Activated T-helper 9 cell treated with anti-CD3 and anti-CD28 coated beads, Interleukin-2, amount 50 U/mL, for 16 hours (primary cell): Measurements from ENCODE around the gene GDI2.
"Not testable (repeated sequence)": the region's sequence is repeated elsewhere in the genome, so short reads cannot be mapped to it uniquely, and the experiment has no call there.

Source experiments
- DNase-seq: peaks from one replicate; pipeline ENCODE4 v3.0.0-alpha.2; 2020; ENCODE audit warnings: low read depth

The GDI2 gene

DNA sequence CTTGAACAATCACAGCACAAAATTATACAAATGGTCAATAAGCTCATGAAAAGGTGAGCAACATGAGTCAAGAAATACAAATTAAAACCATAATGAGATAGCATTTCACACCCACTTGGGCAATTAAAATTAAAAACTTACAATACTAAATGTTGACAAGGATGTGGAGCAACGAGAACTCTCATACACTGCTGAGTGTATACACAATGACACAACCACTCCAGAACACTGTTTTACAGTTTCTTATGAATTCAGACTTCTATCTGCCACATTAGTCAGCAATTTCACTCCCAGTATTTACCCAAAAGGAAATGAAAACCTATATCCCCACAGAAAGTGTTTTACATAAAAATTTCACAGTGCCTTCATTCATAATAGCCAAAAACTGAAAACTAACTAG lies 31.1 kb downstream of the GDI2 start:
- no peak for DNase-seq

DNA sequence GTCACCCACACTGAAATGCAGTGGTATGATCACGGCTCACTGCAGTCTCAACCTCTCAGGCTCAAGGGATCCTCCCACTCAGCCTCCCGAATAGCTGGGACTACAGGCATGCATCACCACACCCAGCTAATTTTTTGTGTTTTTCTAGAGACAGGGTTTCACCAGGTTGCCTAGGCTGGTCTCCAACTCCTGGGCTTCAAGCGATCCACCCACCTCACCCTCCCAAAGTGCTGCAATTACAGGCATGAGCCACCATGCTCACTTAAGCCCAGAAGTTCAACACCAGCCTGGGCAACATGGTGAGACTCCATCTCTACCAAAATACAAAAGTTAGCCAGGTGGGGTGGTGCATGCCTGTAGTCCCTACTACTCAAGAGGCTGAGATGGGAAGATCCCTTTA lies 33.5 kb downstream of the GDI2 start:
- DNase-seq, result no peak

DNA sequence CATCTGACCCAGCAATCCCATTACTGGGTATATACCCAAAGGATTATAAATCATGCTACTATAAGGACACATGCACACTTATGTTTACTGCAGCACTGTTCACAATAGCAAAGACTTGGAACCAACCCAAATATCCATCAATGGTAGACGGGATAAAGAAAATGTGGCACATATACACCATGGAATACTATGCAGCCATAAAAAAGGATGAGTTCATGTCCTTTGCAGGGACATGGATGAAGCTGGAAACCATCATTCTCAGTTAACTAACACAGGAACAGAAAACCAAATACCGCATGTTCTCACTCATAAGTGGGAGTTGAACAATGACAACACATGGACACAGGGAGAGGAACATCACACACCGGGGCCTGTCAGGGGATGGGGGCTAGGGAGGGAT lies 35.5 kb downstream of the GDI2 start:
- DNase-seq, result not testable (repeated sequence)

DNA sequence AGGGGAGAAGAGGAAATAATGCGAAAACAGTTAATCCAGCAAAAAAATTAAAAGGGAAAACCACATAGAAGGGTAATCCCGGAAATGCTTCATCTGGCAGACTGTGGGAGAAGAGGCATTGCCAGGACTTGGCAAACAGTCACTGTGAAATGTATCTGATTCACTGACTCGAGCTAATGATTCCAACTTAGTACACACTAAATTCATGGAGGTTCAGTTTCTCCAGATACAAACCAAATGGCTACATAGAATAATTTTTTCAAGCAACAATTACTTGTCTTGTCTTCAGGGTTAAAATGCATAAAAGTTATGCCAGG lies 36.4 kb downstream of the GDI2 start:
- DNase-seq, result no peak

DNA sequence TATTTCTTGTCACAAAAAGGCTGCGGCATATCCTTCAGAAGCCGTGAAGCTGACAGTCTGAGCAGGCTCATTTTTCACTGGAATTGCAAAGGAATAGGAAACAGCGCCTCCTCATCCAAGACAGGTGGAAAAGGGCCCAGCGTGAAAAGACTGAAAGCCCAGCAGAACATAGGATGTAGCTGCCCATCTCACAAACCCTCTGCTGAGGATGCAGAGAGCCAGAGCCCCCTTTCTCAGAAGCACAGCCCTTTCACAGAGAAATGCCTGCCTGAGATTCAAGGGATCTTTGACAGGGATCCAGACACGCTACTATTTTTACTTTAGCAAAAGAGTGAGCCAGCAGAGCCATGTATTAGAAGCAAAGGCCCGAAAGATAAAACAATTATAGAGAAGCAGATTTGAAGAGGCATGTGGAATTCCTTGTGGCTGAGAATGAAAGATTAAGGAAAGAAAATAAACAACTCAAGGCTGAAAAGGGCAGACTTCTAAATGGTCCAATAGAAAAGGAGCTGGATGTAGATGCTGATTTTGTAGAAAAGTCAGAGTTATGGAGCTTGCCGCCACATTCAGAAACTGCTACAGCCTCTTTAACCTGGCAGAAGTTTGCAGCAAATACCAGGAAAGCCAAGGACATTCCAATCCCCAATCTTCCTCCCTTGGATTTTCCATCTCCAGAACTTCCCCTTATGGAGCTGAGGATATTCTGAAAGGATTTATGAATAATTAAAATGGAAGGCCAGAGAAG lies 36.9 kb downstream of the GDI2 start:
- no peak for DNase-seq

DNA sequence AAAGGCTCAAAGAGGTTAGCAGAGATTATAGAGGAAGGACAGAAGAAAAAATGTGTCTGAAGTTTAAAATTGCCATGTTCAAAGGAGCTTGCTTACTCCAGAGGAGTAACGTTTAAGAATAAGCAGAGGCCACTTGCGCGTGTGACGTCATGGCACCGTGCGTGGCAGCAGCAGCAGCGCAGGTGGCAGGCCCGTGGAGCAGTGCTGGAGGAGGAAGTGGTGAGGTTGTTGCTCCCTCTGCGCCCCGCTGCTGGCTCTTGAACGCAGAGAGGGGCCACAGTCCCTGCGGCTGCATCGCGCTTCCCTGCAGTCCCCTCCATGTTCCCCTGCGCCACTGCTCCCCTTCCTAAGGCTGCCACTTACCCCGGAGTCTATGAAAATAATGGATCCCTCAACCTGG lies 37.5 kb downstream of the GDI2 start:
- DNase-seq, result peak; percentile 61

DNA sequence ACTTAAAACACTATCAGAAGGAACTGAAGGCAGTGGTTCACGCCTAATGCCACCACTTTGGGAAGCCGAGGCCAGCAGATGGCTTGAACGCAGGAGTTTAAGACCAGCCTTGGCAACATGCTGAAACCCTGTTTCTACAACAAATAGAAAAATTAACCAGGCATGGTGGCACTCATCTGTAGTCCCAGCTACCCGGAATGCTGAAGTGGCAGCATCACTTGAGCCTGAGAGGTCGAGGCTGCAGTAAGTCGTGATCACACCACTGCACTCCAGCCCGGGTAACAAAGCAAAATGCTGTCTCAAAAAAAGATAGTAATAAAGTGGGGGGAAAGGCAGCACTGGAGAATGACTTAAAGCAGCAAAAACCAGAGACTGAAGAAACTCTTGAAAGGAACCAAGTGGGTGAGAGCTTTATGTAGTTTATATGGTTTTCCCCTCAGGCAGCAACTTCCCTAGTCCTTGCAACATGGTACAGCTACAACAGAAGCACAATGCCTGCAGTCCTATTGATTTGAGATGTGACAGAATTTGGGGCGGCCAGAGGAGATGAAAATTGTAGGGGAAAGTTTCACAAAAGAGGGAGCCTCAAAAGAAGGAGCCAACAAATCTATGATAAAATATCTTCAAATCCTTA lies 38.1 kb downstream of the GDI2 start:
- DNase-seq, result no peak

DNA sequence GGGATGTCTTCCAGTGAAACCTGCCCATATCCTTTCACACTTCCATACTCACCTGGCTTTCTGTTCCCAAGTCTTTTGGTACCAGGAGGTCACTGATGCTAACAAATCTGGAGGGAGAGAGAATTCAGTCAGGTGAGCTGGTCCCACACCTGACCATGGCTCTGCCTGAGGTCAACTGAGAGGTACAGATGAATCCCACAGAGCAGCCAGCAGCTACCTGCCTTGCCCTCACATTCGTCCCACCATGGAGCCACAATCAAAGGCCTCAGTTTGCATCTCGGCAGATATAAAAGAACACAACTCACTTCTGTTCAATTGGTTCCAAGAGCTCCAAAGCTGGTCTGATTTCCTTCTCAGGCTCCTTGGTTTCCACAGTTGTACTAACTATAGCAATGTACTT lies 47.0 kb downstream of the GDI2 start:
- DNase-seq, result no peak

DNA sequence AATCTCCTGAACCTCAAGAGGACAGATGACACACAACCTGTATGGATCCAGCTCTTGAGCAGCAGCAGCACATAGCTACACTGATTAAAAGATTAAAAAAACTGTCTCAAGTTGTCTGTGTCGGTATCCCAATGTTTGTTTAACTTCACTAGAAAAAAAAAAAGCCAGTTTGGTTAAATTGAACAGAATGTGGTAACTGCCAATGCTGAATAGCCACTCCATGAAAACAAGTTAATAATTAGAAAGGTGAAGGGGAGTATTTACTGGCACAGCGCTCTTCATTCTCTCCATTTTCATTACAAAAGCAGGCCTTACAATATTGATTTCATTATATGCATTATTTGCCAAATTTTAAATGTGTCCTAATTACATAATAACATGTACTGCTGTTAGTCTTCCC lies 47.6 kb downstream of the GDI2 start:
- DNase-seq, result no peak

DNA sequence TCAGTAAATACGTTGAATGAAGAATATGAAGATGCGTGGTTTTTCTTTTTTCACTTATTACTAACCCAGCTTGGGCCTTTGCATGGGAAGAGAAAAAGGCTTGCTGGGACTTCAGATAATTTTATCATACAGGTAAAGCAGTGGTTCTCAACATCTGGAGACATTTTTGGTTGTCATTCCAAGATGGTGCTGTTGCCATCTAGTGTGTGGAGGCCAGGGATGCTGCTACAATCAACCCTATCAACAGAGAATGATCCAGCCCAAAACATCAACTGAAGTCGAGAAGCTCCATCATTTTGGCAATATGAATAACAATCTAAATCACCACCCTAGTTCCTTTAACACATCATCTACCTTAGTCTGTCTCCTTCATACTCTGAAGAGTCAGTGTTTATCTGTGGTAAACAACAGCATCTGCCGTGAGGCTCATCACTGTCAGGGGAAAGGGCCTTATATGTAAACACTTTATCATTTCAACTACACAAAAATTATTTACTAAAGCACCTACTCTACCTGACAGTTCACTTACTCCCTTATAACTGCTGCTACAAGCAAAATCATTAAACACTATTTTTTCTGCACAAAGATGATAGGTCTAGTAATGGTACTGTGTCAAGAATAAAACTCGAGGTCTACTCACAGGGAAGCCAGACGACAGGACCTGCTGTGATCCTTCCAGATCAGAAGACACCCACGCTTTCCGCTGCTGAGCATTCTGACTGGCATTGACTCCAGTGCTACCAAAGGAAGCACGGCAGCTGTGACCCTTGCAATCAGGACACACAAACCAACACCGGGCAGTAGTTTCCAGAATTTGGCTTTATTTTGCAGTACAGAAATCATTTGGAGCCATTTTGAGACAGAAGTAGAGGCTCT lies 48.6 kb downstream of the GDI2 start:
- no peak for DNase-seq

DNA sequence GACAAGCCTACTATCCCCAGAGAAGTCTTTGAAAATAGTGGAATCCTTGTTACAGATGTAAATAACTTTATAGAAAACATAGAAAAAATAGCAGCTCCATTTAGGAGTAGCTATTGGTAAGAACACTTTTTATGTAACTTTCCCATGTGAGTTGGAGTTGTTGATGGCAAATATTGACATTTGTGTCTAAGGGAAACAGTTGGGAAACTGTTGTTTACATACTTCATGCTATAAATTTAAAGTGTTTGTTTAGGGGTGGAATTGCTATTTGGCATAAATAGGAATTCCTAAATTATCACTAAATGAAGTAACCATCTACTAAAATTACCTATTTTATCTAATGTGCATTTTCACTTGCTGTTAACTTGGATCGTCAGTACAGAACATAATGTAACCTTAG lies 50.7 kb downstream of the GDI2 start:
- no peak for DNase-seq

DNA sequence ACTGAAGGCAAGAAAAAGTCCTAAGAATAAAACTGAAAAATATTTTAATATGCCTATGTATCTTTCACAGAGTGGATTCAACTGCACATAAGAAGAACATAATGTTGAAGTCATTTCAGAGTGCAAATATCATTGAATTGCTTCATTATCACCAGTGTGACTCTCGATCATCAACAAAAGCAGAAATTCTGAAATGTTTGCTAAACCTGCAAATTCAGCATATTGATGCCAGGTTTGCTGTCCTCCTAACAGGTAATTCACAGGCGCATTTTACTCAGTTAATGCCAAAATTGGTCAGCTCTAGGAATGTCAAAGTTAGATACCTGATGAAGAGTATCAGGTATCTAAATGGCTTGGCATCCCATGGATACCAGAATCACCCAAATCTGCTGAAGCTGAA lies 52.0 kb downstream of the GDI2 start:
- no peak for DNase-seq

DNA sequence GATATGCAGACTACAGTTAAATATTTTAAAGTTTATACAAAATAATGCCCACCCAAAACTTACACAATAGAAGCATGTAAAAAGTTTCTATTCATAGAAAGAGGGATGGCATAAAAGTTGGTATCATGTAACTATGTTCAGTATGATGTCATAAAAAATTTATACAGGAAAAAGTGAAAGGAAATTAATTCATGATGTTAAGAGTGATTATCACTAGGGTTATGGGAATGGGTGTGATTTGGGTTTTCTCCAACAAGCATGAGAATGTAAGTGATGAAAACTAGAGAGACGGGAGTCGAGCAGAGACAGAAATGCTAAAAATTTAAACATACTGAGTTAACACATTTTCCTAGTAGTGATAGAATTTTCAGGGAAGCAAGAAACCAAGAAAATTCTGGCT lies 52.7 kb downstream of the GDI2 start:
- no peak for DNase-seq

DNA sequence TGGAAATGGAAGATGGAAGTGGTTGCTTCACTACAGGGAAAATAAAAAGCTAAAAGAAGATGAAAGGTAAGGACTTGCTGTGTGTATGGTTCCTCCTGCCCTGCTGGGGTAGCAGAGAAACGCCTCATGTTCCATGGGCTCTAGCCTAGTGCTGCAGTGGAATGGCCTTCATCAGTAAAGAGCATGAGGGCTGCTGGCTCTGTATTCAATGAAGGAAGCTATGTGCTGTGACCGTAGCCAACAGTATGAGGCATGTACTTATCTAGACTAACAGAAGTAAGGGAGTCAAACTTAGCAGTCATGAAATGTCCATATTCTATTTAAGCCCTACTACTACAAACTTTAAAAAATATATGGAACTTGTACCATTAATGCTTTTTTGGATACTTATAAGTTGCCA lies 54.3 kb downstream of the GDI2 start:
- DNase-seq, result no peak

DNA sequence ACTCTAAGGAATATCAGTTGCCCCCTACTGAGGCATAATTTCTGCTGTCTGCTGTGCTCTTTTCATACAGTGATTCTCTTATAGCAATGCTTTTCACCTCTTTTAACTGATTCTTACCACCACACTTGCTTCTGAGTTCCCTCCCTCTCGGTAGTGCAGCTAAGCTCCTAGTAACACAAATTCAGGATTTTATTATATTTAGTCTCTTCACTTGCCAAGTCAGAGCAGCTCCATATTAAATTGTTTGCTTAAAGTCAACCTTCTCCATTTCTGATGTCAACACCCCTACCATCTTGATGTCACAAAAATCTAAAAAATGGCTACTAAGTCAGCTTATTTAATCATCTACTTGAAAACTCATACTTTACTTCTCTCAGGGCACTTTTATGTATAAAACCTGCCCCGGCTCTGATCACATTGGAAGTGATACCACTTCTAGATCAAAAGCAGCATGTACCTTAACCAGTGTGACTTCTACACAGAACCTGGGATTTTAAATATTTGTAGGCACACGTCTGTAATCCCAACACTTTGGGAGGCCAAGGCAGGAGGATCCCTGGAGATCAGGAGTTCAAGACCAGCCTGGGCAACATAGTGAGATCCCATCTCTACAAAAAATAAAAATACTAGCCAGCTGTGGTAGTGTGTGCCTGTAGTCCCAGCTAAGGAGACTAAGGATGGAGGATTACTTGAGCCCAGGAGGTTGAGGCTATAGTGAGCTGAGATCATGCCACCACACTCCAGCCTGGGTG lies 55.3 kb downstream of the GDI2 start:
- no peak for DNase-seq

DNA sequence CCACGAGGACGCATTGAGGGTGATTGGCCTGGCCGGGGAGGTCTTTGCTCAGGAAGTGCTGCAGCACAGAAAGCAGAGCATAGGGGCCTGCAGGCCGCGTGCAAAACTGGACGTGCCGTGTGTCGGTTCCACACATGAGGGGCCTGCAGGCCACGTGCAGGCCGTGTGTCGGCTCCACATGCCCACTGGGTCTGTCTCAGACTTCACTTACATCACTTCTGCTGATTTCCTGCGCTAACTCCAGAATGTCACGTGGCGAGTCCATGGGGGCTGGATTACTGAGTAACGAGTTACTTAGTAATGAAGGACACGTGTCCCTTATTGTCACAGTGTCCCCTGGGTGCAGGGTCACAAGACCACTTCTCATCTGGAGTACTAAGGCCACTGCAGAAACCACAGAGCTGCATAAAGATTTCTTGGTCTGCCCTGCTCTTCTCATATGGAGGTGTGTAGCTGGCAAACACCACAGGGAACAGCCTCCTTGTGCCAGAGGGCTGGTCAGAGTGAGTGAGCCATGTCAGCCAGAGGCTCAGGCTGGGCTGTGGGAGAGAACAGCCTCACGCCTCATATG lies 60.8 kb downstream of the GDI2 start:
- DNase-seq, result no peak

DNA sequence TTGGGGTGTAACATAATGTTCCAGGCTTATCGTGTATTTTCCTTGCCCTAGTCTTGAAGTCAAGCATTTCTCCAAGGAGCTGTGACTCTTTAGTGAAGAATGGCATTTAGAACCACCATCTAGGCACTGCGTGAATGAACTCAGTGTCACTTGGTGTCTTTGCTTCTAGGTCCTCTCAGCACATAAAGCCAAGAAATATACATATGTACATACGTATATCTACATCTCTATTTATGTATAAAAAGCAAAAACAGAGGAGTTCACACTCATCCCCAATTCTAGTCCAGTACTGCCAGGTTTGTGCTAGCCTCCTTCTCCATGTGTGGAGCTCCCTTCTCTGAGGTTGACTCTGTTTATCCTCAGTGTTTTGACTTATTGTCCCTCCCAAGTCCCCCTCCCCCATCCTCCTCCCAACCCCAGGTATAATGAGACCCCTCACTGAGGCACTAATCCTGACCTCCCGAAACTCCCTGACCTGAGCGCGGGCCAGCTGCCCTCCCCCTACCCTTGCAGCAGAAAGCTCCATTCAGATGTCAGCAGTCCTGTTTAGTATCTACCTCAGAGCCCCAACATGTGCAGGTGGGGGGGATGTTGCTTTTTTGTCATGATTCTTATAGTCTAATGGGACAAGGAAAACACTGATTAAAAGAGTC lies 61.5 kb downstream of the GDI2 start:
- DNase-seq, result no peak

DNA sequence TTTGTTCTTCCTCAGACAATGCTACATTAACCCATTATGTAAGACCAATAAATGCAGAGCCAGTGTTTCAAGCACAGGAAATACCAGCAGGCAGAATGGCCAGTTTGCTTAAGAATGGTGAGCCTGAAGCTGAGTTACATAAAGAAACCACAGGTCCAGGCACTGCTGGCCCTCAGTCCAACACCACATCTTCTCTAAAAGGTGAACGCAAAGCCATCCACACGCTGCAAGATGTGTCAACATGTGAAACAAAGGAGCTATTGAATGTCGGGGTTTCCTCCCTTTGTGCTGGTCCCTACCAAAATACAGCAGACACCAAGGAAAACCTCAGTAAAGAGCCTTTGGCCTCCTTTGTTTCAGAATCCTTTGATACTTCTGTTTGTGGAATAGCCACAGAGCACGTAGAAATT lies 64.8 kb downstream of the GDI2 start:
- no peak for DNase-seq

DNA sequence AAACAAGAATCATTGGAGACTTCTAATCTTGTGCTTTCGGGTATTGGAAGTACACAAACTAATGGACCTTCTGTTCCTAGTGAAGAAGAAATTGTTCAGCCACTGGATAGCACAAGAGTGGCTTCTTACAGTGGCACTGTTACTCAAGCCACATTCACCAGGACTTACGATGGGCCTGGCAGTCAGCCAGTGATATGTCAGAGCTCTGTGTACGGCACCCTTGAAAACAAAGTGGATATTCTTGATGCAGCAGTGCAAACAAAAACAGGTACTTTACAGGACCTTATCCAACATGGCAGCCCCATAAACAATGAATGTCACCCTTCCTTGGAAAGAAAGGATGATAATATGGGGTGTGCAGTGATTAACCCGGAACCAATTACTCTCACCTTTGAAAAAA lies 67.0 kb downstream of the GDI2 start:
- no peak for DNase-seq

DNA sequence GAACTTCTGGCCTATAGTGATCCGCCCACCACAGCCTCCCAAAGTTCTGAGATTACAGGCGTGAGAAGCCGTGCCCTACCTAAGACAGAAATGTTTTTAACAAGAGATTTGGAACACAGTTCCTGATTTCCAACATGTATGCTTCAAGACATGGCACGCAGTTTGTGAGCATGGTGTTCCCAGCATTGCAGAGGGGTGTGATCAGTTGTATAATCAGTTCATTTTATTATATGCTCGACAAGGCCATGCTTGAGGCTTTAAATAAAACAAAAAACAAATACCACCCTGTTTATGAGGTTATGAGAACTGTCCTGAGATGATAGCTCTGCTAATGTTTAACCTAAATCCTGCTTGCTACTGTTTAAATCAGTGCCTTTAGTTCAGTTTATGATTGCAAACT lies 68.4 kb downstream of the GDI2 start:
- no peak for DNase-seq

DNA sequence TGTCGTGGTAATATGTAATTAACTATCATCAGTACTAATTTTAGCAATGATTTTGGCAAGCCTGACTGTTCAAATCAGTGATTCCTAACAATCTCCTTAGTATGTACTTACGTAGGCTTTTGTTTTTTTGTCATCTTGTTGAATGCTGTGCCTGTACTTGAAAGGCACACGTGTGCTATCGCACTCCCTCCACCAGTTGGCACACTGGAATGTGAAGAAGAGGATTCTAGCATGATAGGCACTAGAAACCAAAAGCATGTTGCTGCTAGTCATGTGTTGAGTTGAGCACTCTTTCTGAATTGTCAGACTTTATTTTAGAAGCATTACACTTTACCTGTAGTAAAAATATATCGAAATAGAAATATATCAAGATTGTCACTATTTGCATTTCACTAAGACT lies 69.5 kb downstream of the GDI2 start:
- DNase-seq, result no peak

DNA sequence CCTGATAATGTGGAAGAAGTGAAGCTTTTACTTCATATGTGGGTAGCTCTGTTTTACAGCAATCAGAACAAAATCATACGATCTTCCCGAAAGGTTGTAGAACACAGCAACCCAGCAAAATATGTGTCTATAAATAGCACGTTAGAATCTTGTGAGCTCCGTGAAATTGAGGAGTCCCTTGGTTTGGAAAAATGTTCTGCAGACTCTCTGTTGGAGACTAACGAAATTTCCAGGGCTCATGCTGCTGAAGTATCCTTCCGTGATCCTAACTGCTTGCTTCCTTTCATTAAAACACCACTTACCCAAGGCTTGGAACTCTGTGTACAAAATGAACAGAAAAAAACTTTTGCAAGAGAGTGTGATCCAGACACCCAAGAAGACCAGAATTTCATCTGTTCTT lies 71.1 kb downstream of the GDI2 start:
- no peak for DNase-seq
